Stimulated activated naive CD8-positive, alpha-beta T cell treated with anti-CD3 and anti-CD28 coated beads, Interleukin-15, amount 100 ng/mL, for 72 hours (primary cell): Measurements from ENCODE around the gene SLC29A2.

ENCODE experiments used
- ATAC-seq: fragments of 150-1000 bp; cut with Tn5 transposase; 2 replicates; pipeline ENCODE4 v1.10.0; 2021; ENCODE audit warnings: mild to moderate bottlenecking, moderate library complexity
- DNase-seq, 2 donors: peaks; one replicate each; pipeline ENCODE4 v3.0.0; 2021 to 2022
- H3K27ac Mint-ChIP-seq, 2 donors: one replicate each; pipeline ENCODE4 v1.8.0; 2022; ENCODE audit warnings: mild to moderate bottlenecking in 2 of 2, mixed read lengths in 2 of 2, moderate library complexity in 2 of 2
- H3K27me3 Mint-ChIP-seq: one replicate; pipeline ENCODE4 v1.8.0; 2022; ENCODE audit warnings: mixed read lengths
- H3K4me1 Mint-ChIP-seq: one replicate; pipeline ENCODE4 v1.8.0; 2022; ENCODE audit warnings: mild to moderate bottlenecking, mixed read lengths
- H3K4me3 Mint-ChIP-seq, 2 donors: one replicate each; pipeline ENCODE4 v1.8.0; 2022; ENCODE audit warnings: mild to moderate bottlenecking in 2 of 2, mixed read lengths in 2 of 2, moderate library complexity in 1 of 2
- H3K9me3 Mint-ChIP-seq, 2 donors: one replicate each; pipeline ENCODE4 v1.8.0; 2022; ENCODE audit warnings: mixed read lengths in 2 of 2

The SLC29A2 gene

DNA sequence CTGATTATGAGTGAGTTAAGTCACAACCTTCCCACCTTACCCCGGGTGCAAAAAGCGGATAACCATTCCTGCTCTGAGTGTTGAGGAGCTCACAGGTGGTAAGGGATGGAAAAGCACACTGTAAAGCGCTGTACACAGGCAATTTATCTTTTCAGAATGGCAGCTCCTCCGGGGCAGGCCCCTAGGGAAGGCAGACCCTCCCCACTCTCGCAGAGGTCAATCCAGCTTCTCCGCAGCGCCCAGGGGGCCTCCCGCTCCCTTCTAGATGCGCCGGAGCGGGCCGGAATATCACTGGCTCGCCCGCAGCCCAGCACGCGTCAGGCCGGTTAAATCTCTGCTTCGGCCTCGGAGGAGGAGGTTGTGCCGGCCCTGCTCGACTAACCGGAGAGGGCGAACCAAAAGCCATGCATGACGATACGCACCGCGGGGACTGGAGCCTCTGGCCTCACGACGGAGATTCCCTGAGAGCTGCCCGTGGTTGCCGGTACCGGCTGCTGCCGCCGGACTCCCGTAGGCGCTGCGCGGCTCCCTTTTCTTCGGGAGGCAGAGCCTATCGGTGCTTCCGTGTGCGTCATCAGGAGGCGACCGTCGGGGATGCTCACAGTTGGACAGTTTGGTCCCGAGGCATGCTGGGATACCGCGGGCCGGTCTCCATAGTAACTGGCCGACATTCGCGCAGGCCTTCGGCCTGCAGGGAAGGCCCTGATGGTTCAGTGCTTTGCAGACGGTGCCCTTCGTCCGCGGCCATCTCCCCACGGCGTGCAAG is 26.8 kb downstream of the SLC29A2 start, which contains the start of gene BRMS1:
Gene BRMS1, minus strand, starts transcription at position 555 of the 766 bp plus-strand sequence. CDS start 2,870 bp downstream, outside the sequence.
- Mint-ChIP-seq H3K4me3 (peak within 1 kb of the TSS; percentile 92 to 99), H3K4me1 (peaks cover 59% of the 10 kb centered on the region), H3K9me3 (no peaks in the 10 kb centered on the region), H3K27ac (peak within 1 kb of the TSS; percentile 95 to 98), H3K27me3 (no peaks in the 10 kb centered on the region)
- ATAC-seq: peak; percentile 82
- DNase-seq: peak; percentile 87 to 93

DNA sequence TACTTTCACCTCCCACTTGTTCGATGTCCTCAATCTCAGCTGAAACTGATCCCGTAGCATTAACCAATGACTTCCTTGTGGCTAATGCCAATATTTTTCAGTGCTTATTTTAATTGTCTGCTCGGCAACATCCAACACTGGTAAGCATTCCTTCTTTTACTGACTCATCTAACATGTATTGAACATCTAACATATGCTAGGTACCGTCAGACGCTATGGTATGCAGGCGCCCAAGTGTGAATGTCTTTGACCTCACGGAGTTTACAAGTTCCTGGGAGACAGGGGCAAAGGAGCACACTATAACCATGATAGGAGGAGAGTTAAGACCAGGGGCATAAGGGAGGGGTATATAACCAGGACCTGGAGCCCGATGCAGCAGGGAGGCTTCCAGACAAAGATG is 28.4 kb downstream of the SLC29A2 start:
- Mint-ChIP-seq H3K9me3 (no peaks in the 10 kb centered on the region), H3K4me3 (peak overlapping the region; percentile 92 to 99), H3K4me1 (peaks cover 57% of the 10 kb centered on the region), H3K27ac (no peak overlapping the region), H3K27me3 (no peaks in the 10 kb centered on the region)
- no peak for ATAC-seq
- DNase-seq: no peak

- DNase-seq (no peak), ATAC-seq (no peak)
- peak overlapping the region in 1 of 2 donors; percentile 2 for H3K27ac Mint-ChIP-seq
- no peaks in the 10 kb centered on the region for H3K9me3 Mint-ChIP-seq
- peaks cover 66% of the 10 kb centered on the region for H3K4me1 Mint-ChIP-seq
- no peaks in the 10 kb centered on the region for H3K27me3 Mint-ChIP-seq
- no peak overlapping the region for H3K4me3 Mint-ChIP-seq
Observed at GRCh38 chr11:66341502-66342126, 29.9 kb downstream of the SLC29A2 start.

DNA sequence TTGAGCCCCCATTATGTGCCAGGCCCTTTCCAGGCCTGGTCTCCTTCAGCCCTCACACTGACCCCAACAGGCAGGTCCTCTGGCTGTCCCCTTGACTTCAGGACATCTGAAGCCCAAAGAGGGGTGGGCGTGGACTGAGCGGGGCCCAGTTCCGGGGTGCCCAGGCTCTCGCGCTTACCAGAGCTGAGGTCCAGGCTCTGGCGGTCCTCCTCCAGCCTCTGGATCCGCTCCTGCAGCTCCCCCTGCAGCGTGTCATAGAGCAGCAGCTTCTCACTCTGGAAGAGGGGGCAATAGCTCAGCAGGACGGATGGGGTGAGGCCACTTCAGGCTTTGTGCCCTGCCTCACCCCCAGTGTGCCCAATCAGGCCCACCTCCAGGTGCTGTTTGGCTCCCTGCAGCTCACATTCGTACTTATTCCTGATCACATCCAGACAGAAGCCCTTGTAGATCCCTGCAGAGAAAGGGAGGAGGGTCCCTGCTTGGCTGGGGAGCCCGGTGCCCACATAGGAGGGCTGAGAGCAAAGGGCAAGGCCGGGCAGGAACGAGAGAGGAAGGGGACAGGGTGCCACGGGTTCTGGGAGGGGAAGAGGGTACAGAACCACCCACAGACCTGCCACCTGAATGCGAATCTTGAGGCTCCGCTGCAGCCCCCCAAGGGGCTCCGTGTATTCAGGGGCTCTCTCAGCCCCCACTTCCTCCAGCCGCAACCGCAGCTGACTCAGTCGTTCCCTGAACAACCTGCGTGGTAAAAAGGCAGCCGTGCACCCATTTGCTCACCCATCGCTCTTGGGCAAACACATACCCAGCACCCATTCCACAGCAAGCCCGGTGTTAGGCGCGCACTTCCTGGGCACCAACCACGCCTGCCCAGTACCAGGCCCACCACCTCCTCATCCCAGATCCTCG is 30.7 kb downstream of the SLC29A2 start:
- Mint-ChIP-seq H3K4me1 (peaks cover 66% of the 10 kb centered on the region), H3K9me3 (no peaks in the 10 kb centered on the region), H3K27ac (no peak overlapping the region), H3K4me3 (no peak overlapping the region), H3K27me3 (no peaks in the 10 kb centered on the region)
- ATAC-seq: no peak
- no peak for DNase-seq

GRCh38 chr11:66339686-66340483 is 31.7 kb downstream of the SLC29A2 start:
- no peaks in the 10 kb centered on the region for H3K27me3 Mint-ChIP-seq
- peaks cover 64% of the 10 kb centered on the region for H3K4me1 Mint-ChIP-seq
- H3K9me3 Mint-ChIP-seq: no peaks in the 10 kb centered on the region
- ATAC-seq: no peak
- no peak overlapping the region for H3K4me3 Mint-ChIP-seq
- DNase-seq: no peak
- H3K27ac Mint-ChIP-seq: peak overlapping the region in 1 of 2 donors; percentile 49

DNA sequence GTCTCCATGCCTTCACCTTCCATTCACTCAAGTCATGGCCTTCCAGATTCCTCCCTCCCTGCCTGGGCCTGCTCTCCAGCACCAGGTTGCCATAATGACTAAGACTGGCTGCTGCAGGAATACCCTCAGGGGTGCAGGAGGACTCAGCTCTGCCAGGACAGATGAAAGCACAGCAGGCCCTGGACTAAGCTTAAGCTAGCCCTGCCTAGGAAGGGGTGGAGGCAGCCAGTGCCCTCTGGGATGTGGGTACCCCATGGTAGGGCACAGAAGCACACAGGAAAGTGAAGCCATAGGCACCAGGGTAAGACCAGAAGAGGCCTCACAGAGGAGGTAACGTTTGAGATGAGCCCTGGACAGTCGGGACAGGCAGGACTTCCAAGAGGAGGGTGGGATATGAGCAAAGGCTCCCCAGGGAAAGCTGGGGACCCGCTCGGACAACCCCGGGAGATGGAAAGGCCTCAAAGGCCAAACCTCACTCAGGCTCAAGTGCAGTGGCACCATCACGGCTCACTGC is 32.3 kb downstream of the SLC29A2 start:
- DNase-seq: no peak
- Mint-ChIP-seq H3K27ac (no peak overlapping the region), H3K9me3 (no peaks in the 10 kb centered on the region), H3K4me3 (no peak overlapping the region), H3K27me3 (no peaks in the 10 kb centered on the region), H3K4me1 (peaks cover 60% of the 10 kb centered on the region)
- ATAC-seq: no peak

DNA sequence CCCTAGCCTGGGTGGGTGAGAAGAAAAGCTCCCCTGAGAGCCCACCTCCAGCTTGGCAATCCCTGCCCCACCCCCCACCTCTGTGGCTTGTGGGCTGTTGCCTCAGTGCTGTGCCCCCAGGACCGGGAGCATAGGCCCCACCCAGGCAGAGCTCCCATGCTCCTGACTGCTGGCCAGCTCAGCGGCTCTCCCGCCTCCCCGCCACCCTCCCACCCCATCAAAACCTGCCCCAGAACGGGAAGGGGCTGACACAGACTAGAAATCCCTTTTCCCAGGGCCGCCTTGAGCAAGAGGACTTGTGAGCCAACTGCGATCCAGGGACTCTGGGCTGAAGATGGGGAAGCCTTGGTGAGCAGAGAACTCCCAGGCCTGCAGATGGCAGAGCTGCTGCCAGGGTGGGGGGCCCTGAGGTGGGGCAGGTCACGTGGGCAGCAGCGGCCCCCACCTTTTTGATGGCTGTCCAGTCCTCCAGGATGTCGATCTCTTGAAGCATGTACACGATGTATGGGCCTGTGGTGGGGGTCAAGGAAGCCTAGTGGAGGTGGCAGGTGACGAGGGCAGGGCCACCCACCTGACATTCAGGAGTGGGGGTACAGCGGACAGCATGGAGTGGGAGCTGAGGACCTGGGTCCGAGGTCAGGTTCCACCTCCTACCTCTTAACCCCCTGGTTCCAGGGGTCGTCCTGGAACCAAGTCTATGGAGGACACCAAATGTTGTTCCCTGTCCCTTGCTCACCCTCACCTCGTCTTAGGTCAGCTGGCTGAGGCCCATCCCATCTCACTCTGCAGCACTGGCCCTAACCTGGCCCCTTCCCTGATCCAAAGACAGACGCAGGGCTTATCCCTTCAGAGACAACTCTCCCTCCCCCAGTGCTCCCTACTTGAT is 33.0 kb downstream of the SLC29A2 start:
- DNase-seq (no peak), ATAC-seq (no peak)
- Mint-ChIP-seq H3K4me3 (peak overlapping the region in 1 of 2 donors; percentile 44), H3K9me3 (no peaks in the 10 kb centered on the region), H3K4me1 (peaks cover 55% of the 10 kb centered on the region), H3K27me3 (no peaks in the 10 kb centered on the region), H3K27ac (peak overlapping the region; percentile 66 to 84)

- Mint-ChIP-seq H3K27me3 (no peaks in the 10 kb centered on the region), H3K27ac (peak overlapping the region; percentile 91), H3K9me3 (no peaks in the 10 kb centered on the region), H3K4me3 (peak overlapping the region; percentile 69 to 87), H3K4me1 (peaks cover 45% of the 10 kb centered on the region)
- ATAC-seq (no peak), DNase-seq (no peak)
Observed at GRCh38 chr11:66337103-66337899, 34.3 kb downstream of the SLC29A2 start.

GRCh38 chr11:66336234-66337102 is 35.1 kb downstream of the SLC29A2 start, which contains the start of gene RIN1:
TSS of gene RIN1 (minus strand) at chr11:66336434. CDS start at chr11:66336402, 32 bp downstream.
- H3K4me1 Mint-ChIP-seq: peaks cover 45% of the 10 kb centered on the region
- H3K4me3 Mint-ChIP-seq: peak within 1 kb of the TSS; percentile 69 to 87
- H3K9me3 Mint-ChIP-seq: no peaks in the 10 kb centered on the region
- DNase-seq (peak; percentile 78 to 92), ATAC-seq (peak; percentile 92)
- H3K27ac Mint-ChIP-seq: peak within 1 kb of the TSS; percentile 91
- H3K27me3 Mint-ChIP-seq: no peaks in the 10 kb centered on the region

GRCh38 chr11:66335531-66336233 is 35.9 kb downstream of the SLC29A2 start:
- DNase-seq: no peak

GRCh38 chr11:66334605-66335442 is 36.7 kb downstream of the SLC29A2 start:
- no peak for DNase-seq
- no peaks in the 10 kb centered on the region for H3K27me3 Mint-ChIP-seq

More at GRCh38 chr11:66335531-66336233, 35.9 kb downstream of the SLC29A2 start:
- H3K27ac Mint-ChIP-seq: peak overlapping the region in 1 of 2 donors; percentile 91
- H3K9me3 Mint-ChIP-seq: no peaks in the 10 kb centered on the region
- peak; percentile 8 for ATAC-seq
- peak overlapping the region; percentile 69 to 87 for H3K4me3 Mint-ChIP-seq
- H3K27me3 Mint-ChIP-seq: no peaks in the 10 kb centered on the region
- peaks cover 45% of the 10 kb centered on the region for H3K4me1 Mint-ChIP-seq

More at GRCh38 chr11:66334605-66335442, 36.7 kb downstream of the SLC29A2 start:
- no peaks in the 10 kb centered on the region for H3K9me3 Mint-ChIP-seq
- no peak overlapping the region for H3K27ac Mint-ChIP-seq
- no peak for ATAC-seq
- H3K4me1 Mint-ChIP-seq: peaks cover 45% of the 10 kb centered on the region
- peak overlapping the region in 1 of 2 donors; percentile 43 for H3K4me3 Mint-ChIP-seq
